HG02588 (cell line): Measurements from ENCODE around the gene TGDS.
A peak's percentile ranks its signal among the peaks of the same experiment; 100 is the strongest.
"Not testable (repeated sequence)": the region's sequence is repeated elsewhere in the genome, so short reads cannot be mapped to it uniquely, and the experiment has no call there.

Experiments
- ATAC-seq: cut with Tn5 transposase; IDR thresholded peaks from one replicate; pipeline ENCODE4 v1.9.1; 2021; ENCODE audit warnings: mild to moderate bottlenecking, moderate library complexity; ENCODE audit not compliant: unreplicated experiment

Gene TGDS, protein sequence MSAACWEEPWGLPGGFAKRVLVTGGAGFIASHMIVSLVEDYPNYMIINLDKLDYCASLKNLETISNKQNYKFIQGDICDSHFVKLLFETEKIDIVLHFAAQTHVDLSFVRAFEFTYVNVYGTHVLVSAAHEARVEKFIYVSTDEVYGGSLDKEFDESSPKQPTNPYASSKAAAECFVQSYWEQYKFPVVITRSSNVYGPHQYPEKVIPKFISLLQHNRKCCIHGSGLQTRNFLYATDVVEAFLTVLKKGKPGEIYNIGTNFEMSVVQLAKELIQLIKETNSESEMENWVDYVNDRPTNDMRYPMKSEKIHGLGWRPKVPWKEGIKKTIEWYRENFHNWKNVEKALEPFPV

DNA sequence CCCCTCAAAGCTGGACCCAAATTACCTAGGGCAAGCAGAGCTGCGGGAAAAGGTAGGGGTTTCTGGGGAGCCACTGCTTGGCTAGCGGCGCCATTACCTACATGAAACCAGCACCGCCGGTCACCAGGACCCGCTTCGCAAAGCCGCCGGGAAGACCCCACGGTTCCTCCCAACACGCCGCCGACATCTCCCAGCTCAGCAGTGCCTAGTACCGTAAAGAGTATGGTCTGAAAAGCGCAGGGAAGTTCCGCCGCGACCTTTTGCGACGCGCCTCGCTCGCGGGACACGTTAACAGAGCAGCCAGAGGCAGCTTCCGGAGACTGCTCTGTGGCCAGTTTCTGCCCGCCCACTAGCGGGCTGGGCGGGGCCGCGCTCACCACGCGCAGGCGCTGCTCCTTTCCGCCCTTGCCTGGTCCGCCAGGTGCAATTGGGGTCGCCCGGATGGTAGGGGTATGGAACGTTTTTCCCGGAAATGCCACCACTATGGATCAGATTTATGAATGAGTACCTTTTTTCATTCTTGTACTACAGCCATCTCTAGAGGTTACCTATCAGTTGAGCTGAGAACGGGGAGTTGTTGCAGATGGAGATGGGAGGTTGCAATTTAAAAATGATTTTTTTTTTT is at the start of gene TGDS:
TGDS (minus strand) TSS at position 203 of the 625 bp plus-strand sequence; CDS start at position 187, 16 bp downstream.
- ATAC-seq = peak; percentile 97

DNA sequence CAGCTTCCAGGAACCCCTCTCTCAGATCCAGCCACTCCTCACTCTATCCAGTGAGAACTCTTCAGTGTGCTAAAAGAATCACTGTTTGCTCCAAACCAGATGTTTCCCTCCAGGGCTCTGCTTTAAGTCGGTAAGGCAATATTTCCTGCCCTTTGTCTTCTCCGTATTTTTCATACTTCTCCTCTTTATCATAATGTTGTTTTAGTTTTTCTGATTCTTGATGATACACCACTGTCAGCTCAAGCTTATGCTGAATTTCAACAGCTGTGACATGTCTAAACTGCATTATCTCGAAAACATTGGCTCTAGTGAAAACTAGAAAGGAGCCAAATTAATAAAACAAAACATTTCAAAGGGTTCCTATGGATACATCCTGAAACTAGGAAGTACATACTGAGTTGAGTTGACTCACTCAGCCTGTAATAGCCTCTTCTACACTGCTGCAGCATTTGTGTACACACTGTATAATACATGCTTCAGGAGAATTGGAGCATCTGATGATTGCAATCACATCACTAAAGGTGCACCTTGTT is 45.5 kb upstream of the TGDS start:
- ATAC-seq = no peak

DNA sequence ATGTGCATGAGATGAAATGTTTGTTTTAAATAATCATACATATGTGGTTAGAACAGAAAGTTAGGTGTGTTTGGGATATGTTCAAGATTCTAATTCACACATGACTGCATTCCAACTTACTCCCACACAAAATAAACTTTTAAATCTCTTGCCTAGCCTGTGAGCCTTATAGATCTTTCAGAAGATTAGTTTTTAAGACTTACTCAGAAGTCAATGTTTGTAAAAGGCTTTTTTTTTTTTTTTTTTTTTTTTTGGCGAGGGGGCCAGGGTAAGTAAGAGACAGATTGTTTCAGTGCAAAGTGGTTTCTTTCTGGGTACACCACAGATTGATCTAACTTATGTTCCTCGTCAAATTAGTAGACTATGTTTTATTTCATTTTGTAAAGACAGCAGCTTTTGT is 44.8 kb upstream of the TGDS start:
- no peak for ATAC-seq

DNA sequence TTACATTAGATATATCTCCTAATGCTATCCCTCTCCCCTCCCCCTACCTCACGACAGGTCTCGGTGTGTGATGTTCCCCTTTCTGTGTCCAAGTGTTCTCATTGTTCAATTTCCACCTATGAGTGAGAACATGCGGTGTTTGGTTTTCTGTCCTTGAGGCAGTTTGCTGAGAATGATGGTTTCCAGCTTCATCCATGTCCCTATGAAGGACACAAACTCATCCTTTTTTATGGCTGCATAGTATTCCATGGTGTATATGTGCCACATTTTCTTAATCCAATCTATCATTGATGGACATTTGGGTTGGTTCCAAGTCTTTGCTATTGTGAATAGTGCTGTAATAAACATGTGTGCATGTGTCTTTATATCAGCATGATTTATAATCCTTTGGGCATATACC is 41.7 kb upstream of the TGDS start:
- not testable (repeated sequence) for ATAC-seq

DNA sequence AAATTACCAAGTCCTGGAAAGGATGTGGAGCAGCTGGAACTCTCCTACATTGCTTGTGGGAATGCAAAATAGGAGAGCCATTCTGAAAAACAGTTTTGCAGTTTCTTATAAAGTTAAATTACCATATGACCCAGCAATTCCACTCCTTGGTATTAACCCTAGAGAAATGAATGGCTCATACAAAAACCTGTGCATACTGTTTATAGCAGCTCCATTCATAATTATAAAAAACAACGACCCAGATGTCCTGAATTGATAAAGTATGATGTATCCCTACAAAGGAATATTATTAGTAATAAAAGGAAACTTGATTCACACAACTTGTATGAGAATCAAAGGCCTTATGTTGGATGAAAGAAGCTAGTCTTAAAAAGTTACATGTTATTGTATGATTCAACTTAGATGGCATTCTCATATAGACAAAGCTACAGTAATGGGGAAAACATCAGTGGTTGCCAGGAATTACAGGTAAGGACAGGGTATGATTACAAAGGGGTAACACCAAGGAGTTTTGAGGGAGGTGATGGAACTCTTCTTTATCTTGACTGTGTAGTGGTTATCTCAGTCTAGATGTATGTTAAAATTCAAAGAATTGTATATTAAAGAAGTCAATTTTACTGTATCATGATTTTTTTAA is 41.1 kb upstream of the TGDS start:
- no peak for ATAC-seq

DNA sequence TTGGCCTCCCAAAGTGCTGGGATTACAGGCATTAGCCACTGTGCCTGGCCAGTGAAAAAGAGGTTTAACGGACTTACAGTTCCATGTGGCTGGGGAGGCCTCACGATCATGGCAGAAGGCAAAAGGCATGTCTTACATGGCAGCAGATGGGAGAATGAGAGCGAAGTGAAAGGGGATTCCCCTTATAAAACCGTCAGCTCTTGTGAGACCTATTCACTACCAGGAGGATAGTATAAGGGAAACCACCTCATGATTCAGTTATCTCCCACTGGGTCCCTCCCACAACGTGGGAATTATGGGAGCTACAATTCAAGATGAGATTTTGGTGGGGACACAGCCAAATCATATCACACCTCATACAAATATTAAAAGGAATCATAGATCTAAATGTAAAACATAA is 40.1 kb upstream of the TGDS start:
- ATAC-seq = not testable (repeated sequence)

DNA sequence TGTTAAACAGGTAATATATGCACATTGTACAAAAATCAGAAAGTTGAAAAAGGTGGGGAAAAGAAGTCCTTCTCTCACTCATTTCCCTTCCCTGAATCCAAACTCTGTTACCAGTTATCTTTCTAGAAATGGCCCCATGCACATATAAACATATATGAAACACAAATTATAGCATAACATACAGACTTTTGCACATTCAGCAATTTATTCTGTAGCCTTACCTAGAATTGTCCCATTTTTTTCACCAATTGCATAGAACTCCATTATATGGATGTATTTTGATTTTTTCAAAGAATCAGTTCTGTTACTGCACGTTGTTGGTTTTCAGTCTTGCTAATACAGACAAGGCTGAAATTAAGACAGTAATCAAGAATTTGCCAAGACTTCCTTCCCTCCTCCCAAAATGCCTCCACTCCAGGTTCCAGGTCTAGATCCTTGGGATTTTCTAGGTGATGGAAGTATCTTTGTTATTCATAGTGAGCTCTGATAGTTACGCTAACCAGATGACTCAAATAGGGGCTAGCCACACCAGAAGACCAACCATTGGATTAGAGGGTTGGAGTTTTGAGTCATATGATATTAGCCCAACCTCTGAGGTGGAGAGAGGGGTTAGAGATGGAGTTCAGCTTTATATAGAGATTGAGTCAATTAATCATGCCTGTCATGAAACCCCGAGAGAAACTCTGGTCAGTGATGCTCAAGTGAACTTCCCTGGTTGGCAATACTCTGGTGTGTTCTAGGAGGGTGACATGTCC is 36.5 kb upstream of the TGDS start:
- ATAC-seq = no peak

DNA sequence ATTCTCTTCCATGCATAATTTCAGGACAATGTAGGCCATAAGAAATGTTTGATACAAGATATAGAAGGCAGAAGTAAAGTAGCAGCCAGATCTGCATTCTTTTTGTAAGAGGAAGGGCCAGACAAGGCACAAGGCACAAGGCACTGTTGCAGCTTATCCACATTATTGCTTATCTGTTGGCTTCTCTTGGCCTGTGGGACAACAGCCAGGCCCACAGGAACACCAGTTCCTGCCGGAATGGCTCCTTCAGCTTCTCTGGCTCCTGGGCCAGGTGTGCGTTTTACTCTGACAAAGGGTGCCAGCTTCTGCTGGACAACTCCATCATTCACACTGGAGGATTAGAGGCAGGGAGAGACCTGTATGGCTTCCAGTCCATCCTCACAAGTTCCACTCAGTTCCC is 34.9 kb upstream of the TGDS start:
- no peak for ATAC-seq

DNA sequence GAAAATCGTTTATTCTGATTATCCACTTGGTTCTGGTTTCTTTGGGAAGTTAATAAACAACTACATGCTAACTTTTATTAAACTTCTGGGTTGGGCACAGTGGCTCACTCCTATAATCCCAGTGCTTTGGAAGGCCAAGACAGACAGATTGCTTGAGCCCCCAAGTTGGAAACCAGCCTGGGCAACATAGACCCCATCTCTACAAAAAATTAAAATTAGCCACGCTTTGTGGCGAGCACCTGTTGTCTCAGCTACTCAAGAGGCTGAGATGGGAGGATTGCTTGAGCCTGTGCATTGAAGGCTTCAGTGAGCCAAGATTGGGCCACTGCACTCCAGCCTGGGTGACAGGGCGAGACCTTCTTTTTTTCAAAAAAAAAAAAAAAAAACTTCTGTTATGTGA is 27.4 kb upstream of the TGDS start:
- no peak for ATAC-seq

DNA sequence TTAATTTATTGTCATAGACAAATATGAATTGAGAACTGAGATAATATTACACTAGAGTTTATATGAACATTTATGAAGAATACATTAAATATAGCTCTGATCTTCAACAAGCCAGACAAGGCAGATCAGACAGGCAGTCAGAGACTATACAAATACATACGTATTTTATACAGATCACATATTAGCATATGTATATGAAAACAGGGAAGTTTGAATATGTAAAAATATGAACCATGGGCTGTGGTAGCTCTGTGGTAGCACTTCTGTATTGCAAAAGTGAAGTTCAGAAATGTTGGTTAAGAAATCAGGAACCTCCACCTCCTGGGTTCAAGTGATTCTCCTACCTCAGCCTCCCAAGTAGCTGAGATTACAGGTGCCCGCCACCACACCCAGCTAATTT is 26.4 kb upstream of the TGDS start:
- ATAC-seq = no peak

DNA sequence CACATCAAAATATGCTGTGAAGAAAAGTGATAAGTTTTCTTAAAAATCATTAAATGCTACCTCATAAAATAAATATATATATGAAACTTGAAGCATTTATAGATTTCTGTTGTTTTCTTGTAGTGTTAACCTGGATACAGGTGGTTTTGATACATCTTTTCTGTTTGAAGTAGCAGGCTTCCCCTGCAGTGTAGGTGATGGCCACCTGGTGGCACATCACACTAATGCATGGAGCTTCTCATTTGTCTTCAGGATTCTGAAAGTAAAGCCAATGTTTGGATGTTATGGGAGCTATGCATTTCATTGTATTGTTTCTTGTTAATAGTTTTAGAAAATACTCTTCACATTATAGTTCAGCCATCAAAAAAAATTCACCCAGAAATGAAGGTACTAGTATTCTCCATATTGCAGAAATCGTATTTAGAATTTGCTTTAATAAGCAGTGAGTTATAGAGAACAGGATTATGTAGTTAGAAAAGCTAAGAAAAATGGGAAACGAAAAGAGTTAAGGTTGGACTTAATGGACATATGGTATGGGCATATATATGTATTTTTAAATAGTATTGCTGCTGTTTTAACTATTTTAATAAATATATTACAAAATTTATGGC is 24.4 kb upstream of the TGDS start:
- peak; percentile 61 for ATAC-seq

DNA sequence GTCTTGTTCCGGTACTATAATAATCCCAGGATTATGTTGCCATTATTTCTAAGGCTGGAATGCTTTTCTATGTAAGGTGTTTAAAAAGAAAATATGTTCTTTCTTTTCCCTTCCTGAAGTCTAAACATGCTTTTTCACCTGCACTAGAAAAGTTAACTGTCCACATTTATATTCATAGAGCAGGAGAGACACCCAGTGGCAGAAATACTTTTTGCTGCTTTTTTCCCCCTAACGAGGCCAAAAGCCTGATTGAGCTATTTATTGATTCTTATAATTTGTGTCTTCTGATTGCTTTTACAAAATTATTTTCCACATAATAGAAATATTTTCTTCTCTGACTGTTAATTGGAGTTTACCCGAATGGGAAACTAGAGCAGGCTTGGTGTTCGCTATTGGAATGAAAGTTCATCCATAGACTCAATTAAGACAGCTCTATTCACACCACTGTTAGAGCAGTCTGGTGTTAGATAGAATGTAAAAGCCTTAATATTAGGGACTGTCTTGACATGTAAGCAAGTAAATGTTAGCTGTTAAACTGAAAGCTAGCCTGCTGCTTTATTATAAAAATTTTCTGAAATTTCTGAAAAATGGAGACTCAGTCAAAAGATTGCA is 21.5 kb upstream of the TGDS start:
- ATAC-seq = peak; percentile 47

DNA sequence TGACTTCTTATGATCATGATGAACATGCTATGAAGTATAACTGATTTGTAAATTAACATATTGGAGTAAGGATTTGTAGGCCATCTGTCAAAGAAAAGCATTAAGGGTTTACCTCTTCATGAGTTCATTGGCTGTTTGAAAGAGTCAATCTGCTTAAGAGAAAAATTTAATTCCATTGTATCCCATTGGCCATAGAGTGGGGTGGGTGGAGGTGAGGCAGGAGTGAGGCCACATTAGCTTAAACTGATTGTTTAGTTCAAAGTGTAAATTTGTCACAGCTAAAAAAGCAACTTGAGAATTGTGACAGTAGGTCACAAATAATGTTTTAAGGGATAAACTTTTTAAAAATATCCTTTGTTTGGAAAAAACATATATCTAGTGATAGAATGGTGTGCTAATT is 17.1 kb upstream of the TGDS start:
- ATAC-seq = no peak

DNA sequence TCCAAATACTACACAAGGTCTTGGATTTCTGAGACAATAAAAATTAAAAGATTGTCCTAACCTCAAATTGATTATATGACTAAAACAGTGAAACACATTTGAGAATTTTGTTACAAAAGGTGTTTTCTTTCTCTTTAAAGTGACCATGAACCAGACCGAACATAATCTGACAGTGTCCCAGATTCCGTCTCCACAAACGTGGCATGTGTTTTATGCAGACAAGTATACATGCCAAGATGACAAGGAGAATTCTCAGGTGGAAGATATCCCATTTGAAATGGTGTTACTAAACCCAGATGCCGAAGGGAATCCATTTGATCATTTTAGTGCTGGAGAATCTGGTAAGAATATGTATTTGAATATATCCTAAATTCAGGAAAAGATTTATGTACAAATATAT is 16.1 kb upstream of the TGDS start:
- no peak for ATAC-seq

DNA sequence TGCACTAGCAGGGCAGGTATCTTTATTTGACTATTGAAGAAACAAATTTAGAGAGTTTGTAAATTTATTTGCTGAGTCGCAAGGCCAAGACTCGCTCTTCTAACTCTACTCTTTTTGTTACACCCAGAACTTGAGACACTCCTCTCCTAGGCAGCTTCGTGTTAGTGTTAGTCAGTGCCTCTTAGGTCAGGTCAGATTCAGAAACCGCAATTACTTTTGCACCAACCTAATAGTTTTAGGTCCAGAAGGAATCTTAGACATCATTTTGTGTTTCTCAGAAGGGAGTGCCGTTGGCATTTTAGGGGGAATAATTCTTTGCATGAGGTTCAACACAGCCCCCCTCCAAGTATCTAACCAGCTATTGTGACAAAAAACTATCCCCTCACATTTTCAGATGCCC is 14.5 kb upstream of the TGDS start:
- ATAC-seq = no peak

DNA sequence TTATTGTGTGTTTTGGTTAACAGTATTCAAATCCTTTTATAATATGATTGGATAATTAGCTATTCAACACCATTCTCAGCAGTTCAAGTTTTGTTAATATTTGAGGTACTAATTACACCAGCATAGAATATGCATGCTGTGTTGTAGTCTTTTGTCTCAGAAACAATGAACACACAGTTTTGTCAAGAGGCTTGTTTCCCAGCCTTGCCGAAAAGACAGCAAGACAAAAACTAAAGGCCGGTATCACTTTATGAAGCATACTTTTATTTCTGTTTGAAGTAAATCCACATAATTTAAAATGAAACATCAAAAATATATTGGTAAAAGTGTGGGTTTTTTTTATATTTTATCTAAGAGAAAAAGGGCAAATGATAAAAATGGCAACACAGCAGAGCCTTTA is 13.2 kb upstream of the TGDS start:
- ATAC-seq = no peak

DNA sequence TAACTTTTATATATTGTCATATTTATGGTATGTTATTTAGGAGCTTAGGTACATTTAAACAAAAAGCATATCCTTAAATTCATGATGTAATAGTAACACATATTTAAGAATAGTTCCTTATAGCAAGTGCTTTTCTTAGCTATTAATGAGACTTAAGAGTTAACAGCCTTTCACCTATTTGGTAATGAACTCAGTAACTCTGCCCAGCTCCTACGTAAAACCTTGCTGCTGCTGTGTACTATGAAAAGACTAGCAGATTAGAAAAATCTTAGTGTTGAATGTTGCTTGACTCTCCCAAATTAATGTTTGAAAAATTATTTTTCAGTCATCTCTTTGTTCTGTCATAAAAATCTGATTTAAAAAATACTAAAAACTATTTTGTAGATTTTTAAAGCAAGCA is 12.6 kb upstream of the TGDS start:
- ATAC-seq = no peak

DNA sequence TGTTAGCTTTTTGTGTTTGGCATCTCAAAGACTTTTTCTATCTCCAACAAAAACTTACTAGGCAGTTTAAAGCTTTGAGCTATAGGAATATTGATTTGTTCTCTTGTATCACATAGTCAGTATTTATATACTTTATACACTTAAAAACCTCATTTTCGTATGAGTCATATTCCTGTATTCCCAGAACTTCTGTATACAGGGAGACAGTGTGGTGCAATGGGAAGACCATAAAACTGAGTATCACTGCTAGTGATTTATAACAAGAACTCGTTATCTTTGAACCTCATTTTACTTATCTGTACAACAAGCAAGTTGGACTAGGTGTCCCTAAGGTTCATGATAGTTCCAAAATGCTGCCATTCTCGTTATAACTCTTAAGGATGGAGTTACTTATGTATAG is 12.0 kb upstream of the TGDS start:
- no peak for ATAC-seq

DNA sequence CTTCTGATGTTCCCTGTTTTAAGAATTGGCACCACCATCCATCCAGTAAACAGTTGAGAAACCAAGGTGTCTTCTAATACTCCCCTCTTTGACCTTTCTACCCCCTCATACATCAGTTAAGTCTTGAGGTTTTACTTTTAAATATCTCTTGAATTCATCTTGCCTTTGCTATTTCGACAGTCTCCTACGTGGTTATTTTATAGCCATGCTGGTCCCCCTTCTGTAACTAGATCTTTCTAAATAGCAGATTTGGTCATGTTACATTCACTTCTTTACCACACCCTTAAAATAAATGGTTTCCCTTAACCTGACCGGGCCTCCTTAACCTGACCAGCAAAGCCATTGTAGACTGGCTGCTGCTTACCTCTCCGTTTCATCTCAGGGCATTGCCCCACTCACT is 11.1 kb upstream of the TGDS start:
- ATAC-seq = no peak

DNA sequence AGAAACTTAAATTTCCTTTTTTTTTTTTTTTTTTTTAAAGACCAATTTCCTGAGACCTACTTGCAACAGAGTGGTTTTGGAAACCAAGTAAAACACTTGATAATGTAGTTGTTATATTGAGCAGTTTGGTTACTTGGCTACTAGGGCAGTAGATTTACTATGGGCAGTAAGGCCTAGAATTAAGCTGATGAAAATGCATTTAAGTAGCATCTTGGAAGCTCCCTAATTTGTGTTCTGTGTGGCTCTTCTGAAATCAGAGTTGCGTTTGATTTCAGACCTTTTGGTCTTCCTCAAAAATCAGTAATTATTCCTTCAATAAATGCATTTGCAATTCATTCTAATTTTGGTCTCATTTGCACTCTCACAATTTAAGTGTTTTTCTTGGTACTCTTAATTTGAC is 6.5 kb upstream of the TGDS start:
- ATAC-seq = no peak
